Stimulated activated naive CD8-positive, alpha-beta T cell treated with anti-CD3 and anti-CD28 coated beads, Interleukin-15, amount 100 ng/mL, for 72 hours (primary cell): ENCODE results near the gene MEIOB.

Experiments used
- ATAC-seq: fragments of 150-1000 bp; cut with Tn5 transposase; 2 replicates; pipeline ENCODE4 v1.10.0; 2021; ENCODE audit warnings: mild to moderate bottlenecking, moderate library complexity
- DNase-seq, 2 donors: peaks; one replicate each; pipeline ENCODE4 v3.0.0; 2021 to 2022
- H3K27ac Mint-ChIP-seq, 2 donors: one replicate each; pipeline ENCODE4 v1.8.0; 2022; ENCODE audit warnings: mild to moderate bottlenecking in 2 of 2, mixed read lengths in 2 of 2, moderate library complexity in 2 of 2
- H3K27me3 Mint-ChIP-seq: one replicate; pipeline ENCODE4 v1.8.0; 2022; ENCODE audit warnings: mixed read lengths
- H3K4me1 Mint-ChIP-seq: one replicate; pipeline ENCODE4 v1.8.0; 2022; ENCODE audit warnings: mild to moderate bottlenecking, mixed read lengths
- H3K4me3 Mint-ChIP-seq, 2 donors: one replicate each; pipeline ENCODE4 v1.8.0; 2022; ENCODE audit warnings: mild to moderate bottlenecking in 2 of 2, mixed read lengths in 2 of 2, moderate library complexity in 1 of 2
- H3K9me3 Mint-ChIP-seq, 2 donors: one replicate each; pipeline ENCODE4 v1.8.0; 2022; ENCODE audit warnings: mixed read lengths in 2 of 2

Gene MEIOB

DNA sequence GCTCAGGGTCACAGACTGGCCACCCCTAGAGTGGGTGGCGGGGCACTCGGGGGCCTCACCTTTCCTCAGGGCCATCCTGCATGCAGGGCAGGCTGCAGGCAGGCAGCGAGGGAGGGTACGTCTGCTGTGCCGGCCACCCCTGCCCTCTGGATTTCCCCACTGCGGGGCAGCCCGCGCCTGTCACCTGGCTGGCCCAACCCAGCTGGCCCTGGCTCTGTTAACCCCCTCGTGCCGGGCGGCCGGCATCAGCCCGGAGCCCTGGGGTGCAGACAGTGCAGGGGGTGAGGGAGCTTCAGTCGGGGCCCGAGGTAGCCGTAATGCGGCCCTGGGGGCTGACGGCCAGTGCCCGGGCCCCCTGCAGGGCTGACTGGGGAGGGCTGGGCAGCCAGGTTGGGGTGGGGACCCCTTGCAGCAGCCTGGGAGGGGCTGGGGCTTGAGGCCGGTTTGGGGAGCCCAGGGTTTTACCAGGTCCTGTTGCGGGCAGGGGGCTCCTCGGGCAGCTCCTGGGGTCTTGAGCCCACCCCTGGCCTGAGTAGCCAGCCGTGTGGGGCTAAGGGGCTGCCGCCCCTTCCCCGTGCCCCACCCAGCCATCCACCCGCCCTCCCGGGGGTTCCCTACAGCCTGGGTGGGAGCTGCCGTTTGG, 78.3 kb downstream of the MEIOB start, which contains the start of gene IGFALS:
Gene IGFALS, minus strand, starts transcription at position 128 of the 643 bp plus-strand sequence. Its CDS starts 53 bp downstream, at position 75.
- Mint-ChIP-seq H3K4me1 (peaks cover 4% of the 10 kb centered on the region), H3K27ac (no peak within 1 kb of the TSS), H3K27me3 (no peaks in the 10 kb centered on the region), H3K9me3 (peaks cover 0 to 8% of the 10 kb centered on the region in 2 donors), H3K4me3 (no peak within 1 kb of the TSS)
- ATAC-seq (peak; percentile 14), DNase-seq (peak in 1 of 2 donors; percentile 11)

DNA sequence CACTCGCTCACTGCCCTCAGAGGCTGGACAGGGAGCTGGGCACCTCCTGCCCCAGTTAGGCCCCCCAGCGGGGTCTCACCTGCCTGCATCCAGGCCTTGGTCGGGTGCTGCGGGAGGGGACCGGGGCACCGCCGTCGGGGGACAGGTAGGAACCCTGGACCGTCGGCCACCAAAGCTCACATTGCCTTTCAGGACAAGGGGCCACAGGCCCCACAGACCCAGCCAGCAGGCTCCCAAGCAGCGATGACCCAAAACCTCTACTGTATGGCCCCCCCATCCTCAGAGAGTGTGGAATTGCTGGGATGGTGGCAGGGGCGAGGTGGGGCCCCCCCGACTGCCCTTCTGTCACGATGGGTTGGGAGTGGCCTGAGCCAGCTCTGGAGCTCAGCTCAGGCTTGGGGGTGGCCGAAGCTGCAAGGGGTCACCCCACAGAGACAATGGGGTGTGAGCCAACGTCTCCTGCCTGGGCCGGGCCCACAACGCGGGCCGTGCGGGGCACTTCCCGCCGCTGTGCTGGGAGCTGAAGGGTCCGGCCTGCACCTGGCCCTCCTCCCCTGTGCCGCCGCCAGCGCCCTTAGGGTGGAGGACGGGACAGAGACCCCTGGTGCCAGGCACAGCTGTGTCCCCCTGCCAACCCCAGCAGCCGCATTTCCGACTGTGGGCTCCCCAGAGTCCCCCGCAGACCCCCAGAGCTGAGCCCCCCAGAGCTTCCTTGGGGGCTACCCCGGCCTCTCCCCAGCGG, 79.0 kb downstream of the MEIOB start:
- Mint-ChIP-seq H3K9me3 (peaks cover 0 to 8% of the 10 kb centered on the region in 2 donors), H3K4me3 (no peak overlapping the region), H3K27ac (no peak overlapping the region), H3K27me3 (no peaks in the 10 kb centered on the region), H3K4me1 (peaks cover 6% of the 10 kb centered on the region)
- DNase-seq, result peak in 1 of 2 donors; percentile 8
- peak; percentile 16 for ATAC-seq

- H3K4me3 Mint-ChIP-seq, result no peak overlapping the region
- no peak for ATAC-seq
- peaks cover 6% of the 10 kb centered on the region for H3K4me1 Mint-ChIP-seq
- peaks cover 0 to 4% of the 10 kb centered on the region in 2 donors for H3K9me3 Mint-ChIP-seq
- no peak overlapping the region for H3K27ac Mint-ChIP-seq
- no peaks in the 10 kb centered on the region for H3K27me3 Mint-ChIP-seq
- DNase-seq, result no peak
Observed at GRCh38 chr16:1791943-1792812, 79.8 kb downstream of the MEIOB start.

DNA sequence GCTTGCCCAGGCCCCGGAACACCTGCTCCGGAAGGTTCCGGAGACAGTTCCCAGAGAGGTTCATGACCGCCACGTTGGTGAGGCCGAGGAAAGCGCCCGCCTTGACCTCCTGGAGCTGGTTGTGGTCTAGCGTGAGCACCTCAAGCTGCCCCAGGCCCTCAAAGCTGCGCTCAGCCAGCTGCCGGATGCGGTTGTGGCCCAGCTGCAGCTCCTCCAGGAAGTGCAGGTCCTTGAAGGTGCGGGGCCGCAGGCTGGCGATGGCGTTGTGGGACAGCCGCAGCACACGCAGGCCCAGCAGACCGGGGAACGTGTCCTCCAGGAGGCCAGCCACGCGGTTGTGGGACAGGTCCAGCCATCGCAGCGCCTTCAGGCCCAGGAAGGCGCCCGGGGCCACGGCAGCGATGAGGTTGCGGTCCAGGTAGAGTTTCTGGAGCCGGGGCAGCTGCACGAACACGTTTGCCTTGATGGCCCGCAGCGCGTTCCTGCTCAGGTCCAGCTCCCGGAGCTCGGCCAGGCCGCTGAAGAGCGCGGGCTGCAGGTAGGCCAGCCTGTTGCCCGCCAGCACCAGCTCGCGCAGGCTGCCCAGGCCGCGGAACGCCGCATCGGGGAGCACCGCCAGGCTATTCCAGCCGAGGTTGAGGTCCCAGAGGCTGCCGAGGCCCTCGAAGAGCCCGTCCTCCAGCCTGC, 80.6 kb downstream of the MEIOB start:
- Mint-ChIP-seq H3K4me3 (no peak overlapping the region), H3K9me3 (no peaks in the 10 kb centered on the region), H3K4me1 (peaks cover 6% of the 10 kb centered on the region), H3K27ac (no peak overlapping the region), H3K27me3 (no peaks in the 10 kb centered on the region)
- ATAC-seq (no peak), DNase-seq (peak in 1 of 2 donors; percentile 10)

DNA sequence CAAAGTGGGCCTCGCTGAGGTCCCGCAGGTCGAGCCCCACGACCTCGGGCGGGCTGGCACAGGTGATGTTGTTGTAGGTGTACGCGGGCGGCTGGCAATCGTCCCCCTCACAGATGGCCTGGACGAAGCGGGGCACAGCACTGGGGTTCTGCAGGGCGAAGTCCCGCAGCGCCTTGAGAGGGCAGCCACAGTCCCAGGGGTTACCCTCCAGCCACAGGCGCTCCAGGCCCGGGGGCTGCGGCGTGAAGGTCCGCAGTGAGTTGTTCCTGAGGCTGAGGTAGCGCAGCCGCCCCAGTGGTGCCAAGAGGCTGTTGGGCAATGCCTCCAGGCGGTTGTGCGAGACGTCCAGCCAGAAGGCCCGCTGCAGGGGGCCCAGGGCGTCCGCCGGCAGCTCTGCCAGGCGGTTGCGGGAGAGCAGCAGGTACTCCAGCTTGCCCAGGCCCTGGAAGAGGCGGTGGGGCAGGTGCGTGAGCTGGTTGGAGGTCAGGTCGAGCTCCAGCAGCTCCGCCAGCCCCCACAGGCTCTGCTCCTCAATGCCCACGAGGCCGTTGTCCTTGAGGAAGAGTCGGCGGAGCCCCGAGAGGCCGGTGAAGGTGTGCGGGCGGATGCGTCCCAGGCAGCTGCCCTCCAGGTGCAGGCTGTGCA, 81.2 kb downstream of the MEIOB start:
- no peak for DNase-seq
- Mint-ChIP-seq H3K27me3 (no peaks in the 10 kb centered on the region), H3K9me3 (no peaks in the 10 kb centered on the region), H3K4me3 (no peak overlapping the region), H3K4me1 (peaks cover 8% of the 10 kb centered on the region), H3K27ac (no peak overlapping the region)
- ATAC-seq, result no peak

DNA sequence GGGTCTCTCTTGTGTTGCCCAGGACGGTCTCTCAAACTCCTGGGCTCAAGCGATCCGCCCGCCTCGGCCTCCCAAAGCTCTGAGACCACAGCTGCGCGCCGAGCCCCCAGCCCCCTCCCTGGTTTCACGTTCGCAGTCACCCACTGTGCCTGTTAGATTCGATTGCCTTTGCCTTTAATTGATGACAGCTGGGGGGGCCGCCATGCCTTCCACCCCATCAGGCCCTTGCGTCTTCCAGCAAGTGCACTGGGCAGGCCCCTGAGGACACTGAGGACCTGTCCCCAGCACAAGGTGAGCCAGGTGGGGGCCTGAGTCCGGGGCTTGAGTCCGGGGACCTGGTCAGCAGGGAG, 81.7 kb downstream of the MEIOB start:
- Mint-ChIP-seq H3K27ac (no peak overlapping the region), H3K4me3 (no peak overlapping the region), H3K9me3 (no peaks in the 10 kb centered on the region), H3K4me1 (peaks cover 13% of the 10 kb centered on the region), H3K27me3 (no peaks in the 10 kb centered on the region)
- no peak for DNase-seq
- ATAC-seq, result no peak

GRCh38 chr16:1789643-1790045, 82.3 kb downstream of the MEIOB start:
- peaks cover 17% of the 10 kb centered on the region for H3K4me1 Mint-ChIP-seq
- H3K9me3 Mint-ChIP-seq, result no peaks in the 10 kb centered on the region
- no peaks in the 10 kb centered on the region for H3K27me3 Mint-ChIP-seq
- peak in 1 of 2 donors; percentile 12 for DNase-seq
- H3K27ac Mint-ChIP-seq, result no peak overlapping the region
- ATAC-seq, result no peak
- no peak overlapping the region for H3K4me3 Mint-ChIP-seq

GRCh38 chr16:1788708-1789100, 83.3 kb downstream of the MEIOB start:
- no peak for DNase-seq
- no peaks in the 10 kb centered on the region for H3K9me3 Mint-ChIP-seq
- no peak overlapping the region for H3K27ac Mint-ChIP-seq
- peaks cover 23% of the 10 kb centered on the region for H3K4me1 Mint-ChIP-seq
- no peak overlapping the region for H3K4me3 Mint-ChIP-seq
- no peak for ATAC-seq
- no peaks in the 10 kb centered on the region for H3K27me3 Mint-ChIP-seq

GRCh38 chr16:1788095-1788707, 83.8 kb downstream of the MEIOB start:
- Mint-ChIP-seq H3K4me3 (no peak overlapping the region), H3K27me3 (no peaks in the 10 kb centered on the region), H3K27ac (no peak overlapping the region), H3K4me1 (peaks cover 28% of the 10 kb centered on the region), H3K9me3 (no peaks in the 10 kb centered on the region)
- DNase-seq (no peak), ATAC-seq (no peak)

DNA sequence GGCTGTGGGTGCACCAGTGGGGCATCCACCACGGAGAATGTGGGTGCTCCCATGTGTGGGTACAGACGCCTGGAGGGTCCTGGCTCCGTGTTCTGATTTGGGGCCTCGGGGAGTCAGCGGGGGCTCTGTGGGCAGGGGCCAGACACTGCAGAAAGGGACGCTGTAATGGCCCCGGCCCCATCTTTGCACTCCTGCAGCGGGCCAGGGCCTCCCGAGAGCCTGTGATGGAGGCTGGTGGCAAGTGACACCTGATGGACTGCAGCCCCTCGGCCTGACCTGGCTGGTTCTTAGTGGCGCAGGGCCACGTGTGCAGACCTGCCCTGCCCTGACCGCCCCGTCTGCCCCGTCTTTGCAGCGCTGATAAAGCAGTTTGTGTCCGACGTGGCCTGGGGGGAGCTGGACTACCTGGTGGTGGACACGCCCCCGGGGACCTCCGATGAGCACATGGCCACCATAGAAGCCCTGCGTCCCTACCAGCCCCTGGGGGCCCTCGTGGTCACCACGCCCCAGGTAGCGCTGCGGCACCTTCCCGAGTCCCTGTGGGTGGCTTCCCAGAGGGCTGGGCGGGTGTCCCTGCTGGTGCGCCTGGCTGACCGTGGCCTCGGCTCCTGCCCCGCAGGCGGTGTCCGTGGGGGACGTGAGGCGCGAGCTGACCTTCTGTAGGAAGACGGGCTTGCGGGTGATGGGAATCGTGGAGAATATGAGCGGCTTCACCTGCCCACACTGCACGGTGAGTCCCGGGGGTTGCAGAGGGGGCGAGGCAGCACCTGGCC, 84.5 kb downstream of the MEIOB start:
- H3K27ac Mint-ChIP-seq, result no peak overlapping the region
- H3K9me3 Mint-ChIP-seq, result no peaks in the 10 kb centered on the region
- H3K4me1 Mint-ChIP-seq, result peaks cover 28% of the 10 kb centered on the region
- DNase-seq (peak in 1 of 2 donors; percentile 10), ATAC-seq (no peak)
- no peaks in the 10 kb centered on the region for H3K27me3 Mint-ChIP-seq
- no peak overlapping the region for H3K4me3 Mint-ChIP-seq

DNA sequence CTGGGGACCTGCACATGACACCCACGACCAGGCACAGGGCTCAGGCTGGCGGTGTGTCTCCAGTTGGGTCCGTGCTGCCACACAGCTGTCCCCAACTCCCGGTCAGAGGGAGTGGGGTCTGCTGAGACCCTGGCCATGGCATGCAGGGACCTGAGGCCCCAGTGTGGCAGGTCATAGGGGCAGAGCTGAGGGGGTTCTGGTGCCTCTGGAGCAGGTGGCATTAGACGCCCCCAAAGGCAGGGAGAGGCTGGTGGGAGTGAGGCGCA, 85.0 kb downstream of the MEIOB start:
- H3K9me3 Mint-ChIP-seq, result no peaks in the 10 kb centered on the region
- no peak for ATAC-seq
- DNase-seq, result no peak
- no peak overlapping the region for H3K27ac Mint-ChIP-seq
- H3K27me3 Mint-ChIP-seq, result no peaks in the 10 kb centered on the region
- peaks cover 28% of the 10 kb centered on the region for H3K4me1 Mint-ChIP-seq
- no peak overlapping the region for H3K4me3 Mint-ChIP-seq

- no peak overlapping the region for H3K27ac Mint-ChIP-seq
- H3K9me3 Mint-ChIP-seq, result no peaks in the 10 kb centered on the region
- H3K4me3 Mint-ChIP-seq, result no peak overlapping the region
- ATAC-seq, result no peak
- DNase-seq, result no peak
- H3K4me1 Mint-ChIP-seq, result peaks cover 34% of the 10 kb centered on the region
- H3K27me3 Mint-ChIP-seq, result no peaks in the 10 kb centered on the region
Observed at GRCh38 chr16:1786242-1787055, 85.5 kb downstream of the MEIOB start.

GRCh38 chr16:1785846-1786170, 86.2 kb downstream of the MEIOB start:
- H3K27ac Mint-ChIP-seq, result no peak overlapping the region
- DNase-seq, result no peak

More at GRCh38 chr16:1785846-1786170, 86.2 kb downstream of the MEIOB start:
- Mint-ChIP-seq H3K4me3 (no peak overlapping the region), H3K9me3 (no peaks in the 10 kb centered on the region), H3K27me3 (no peaks in the 10 kb centered on the region), H3K4me1 (peaks cover 40% of the 10 kb centered on the region)
- ATAC-seq, result no peak
